GM19023 (cell line): ENCODE results near the gene ETFDH.
"Not testable (repeated sequence)": the region's sequence is repeated elsewhere in the genome, so short reads cannot be mapped to it uniquely, and the experiment has no call there.

Source experiments
- ATAC-seq: cut with Tn5 transposase; IDR thresholded peaks from one replicate; pipeline ENCODE4 v1.9.1; 2021; ENCODE audit warnings: mild to moderate bottlenecking, moderate library complexity; ENCODE audit not compliant: unreplicated experiment

ETFDH gene

GRCh38 chr4:158750379-158750778 is 78.3 kb downstream of the ETFDH start:
- no peak for ATAC-seq

DNA sequence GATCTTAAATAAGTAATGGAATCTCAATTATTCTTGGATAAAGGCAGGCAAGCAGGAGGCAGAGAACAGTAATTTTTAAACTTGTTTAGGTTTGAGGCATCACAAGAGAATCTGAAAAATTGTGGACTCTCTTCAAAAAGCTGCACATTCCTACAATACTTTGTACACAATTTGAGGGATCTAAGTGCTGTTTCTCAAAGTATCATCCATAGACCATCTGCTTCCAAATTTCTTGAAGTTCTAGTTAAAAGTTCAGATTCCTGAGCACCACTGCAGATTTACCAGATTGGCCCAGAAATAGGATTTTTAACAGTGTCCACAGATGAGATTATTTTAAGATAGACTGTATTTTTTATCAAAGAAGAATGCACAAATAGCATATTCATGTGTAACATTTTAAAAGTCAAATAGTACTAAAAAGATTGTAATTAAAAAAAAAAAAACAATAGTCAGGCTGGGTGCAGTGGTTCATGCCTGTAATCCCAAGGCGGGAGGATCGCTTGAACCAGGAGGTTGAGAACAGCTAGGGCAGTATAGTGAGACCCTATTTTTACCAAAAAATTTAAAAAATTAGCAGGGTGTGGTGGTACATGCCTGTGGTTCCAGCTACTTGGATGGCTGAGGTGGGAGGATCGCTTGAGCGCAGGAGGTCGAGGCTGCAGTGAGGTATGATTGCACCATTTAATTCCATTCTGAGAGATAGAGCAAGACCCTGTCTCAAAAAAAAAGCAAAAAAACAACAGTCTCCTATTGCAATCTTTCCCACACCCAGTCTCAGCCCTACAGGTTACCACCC is 82.5 kb downstream of the ETFDH start:
- no peak for ATAC-seq

- not testable (repeated sequence) for ATAC-seq
These were observed 83.7 kb downstream of the ETFDH start for GRCh38 chr4:158755819-158756218.

GRCh38 chr4:158756588-158756987 is 84.5 kb downstream of the ETFDH start:
- no peak for ATAC-seq

DNA sequence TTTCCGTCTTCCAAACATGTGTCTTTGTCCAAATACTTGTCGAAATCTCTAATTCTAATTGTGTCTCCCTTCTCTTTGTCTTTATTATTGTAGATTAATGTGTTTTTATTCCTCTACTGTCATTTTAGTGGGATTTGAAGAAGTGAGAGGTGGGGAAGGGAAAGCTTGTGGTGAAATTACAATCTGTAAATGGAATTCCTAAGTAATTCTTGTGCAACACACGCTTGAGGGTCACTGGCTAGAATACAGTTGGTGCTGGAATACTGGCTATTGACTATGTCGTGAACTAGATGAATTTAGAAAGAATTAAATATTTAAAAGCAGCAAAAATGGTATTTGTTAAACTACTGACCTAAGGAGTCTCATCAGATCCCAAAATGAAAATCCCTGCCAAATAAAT is 86.0 kb downstream of the ETFDH start:
- ATAC-seq = no peak

DNA sequence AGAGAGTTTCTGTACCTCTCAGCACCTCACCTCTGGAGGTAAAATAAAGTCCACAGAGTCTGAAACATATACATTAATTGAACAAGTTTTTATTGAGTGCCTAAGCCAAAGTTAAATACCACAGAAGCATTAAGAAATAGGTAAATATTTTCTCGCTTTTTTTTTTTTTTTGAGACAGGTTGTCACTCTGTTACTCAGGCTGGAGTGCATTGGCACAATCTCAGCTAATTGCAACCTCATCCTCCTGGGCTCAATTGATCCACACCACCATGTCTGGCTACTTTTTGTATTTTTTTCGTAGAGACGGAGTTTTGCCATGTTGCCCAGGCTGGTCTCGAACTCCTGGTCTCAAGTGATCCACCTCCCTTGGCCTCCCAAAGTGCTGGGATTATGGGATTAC is 86.6 kb downstream of the ETFDH start:
- no peak for ATAC-seq
